H1 (cell line): ENCODE results near the gene PPP1R12B. TPM values are rescaled to one million over a fixed set of nuclear protein-coding genes. Genes with fewer than 3 reads are reported as not detected.

ENCODE experiments used
- CTCF ChIA-PET: fragments of 300-600 bp; sonication (Branson Sonifier 250); formaldehyde crosslinking; loops from one replicate; lab custom pipeline; 2021; ENCODE audit not compliant: partially characterized antibody; lab: Charles Lee
- POLR2A ChIA-PET: fragments of 300-600 bp; sonication (Branson Sonifier 250); formaldehyde crosslinking; loops from one replicate; lab custom pipeline; 2021; ENCODE audit warnings: inconsistent platforms; ENCODE audit not compliant: partially characterized antibody; lab: Charles Lee
- DNase-seq, 2 experiments: peaks; one replicate each; pipeline versions ENCODE4 v3.0.0 to v3.0.0-alpha.2; 2010 to 2022; ENCODE audit warnings: low spot score in 2 of 2, low read depth in 1 of 2, mixed read lengths in 1 of 2
- FAIRE-seq: peaks from 2 replicates; lab custom pipeline; 2011; peaks lifted over from hg19 to GRCh38; lab: Jason Lieb, UNC
- H2AFZ ChIP-seq: 2 replicates; pipeline ENCODE4 v1.8.1; 2012; ENCODE audit warnings: low read length, inconsistent platforms
- H2AK5ac ChIP-seq: 2 replicates; pipeline ENCODE4 v1.6.1; 2013; ENCODE audit warnings: low read depth, low read length
- H2BK120ac ChIP-seq: replicated peaks from 2 replicates; pipeline ENCODE3; 2013; ENCODE audit warnings: low read depth, low read length, inconsistent platforms
- H2BK12ac ChIP-seq: 2 replicates; pipeline ENCODE4 v1.6.1; 2013; ENCODE audit warnings: low read depth, low read length
- H2BK15ac ChIP-seq: 2 replicates; pipeline ENCODE4 v1.6.1; 2013; ENCODE audit warnings: low read length
- H2BK20ac ChIP-seq: 2 replicates; pipeline ENCODE4 v1.6.1; 2013; ENCODE audit warnings: low read length
- H2BK5ac ChIP-seq: 2 replicates; pipeline ENCODE4 v1.6.1; 2013; ENCODE audit warnings: low read depth, low read length
- H3K14ac ChIP-seq: 2 replicates; pipeline ENCODE4 v1.6.1; 2013; ENCODE audit warnings: inconsistent platforms; ENCODE audit not compliant: insufficient read length
- H3K18ac ChIP-seq: 2 replicates; pipeline ENCODE4 v1.6.1; 2013; ENCODE audit warnings: low read length; ENCODE audit errors: extremely low read depth
- H3K23ac ChIP-seq: 2 replicates; pipeline ENCODE4 v1.6.1; 2013; ENCODE audit warnings: inconsistent platforms; ENCODE audit not compliant: insufficient read length
- H3K23me2 ChIP-seq: 2 replicates; pipeline ENCODE4 v1.6.1; 2013; ENCODE audit warnings: low read depth, low read length
- H3K27ac ChIP-seq: 2 replicates; pipeline ENCODE4 v1.6.1; 2011; ENCODE audit warnings: low read depth, low read length, inconsistent platforms
- H3K27me3 ChIP-seq, 4 experiments: replicated peaks in 1 of 4; 1 replicate in 1 of 4; 2 replicates in 3 of 4; pipeline versions ENCODE4 v1.6.1 to v1.8.1; 2011 to 2013; ENCODE audit warnings: low read length in 3 of 4, mild to moderate bottlenecking in 3 of 4, inconsistent platforms in 2 of 4, mixed read lengths in 2 of 4, moderate library complexity in 1 of 4; ENCODE audit not compliant: control insufficient read depth in 3 of 4, insufficient read depth in 3 of 4; ENCODE audit errors: extremely low read depth in 1 of 4
- H3K36me3 ChIP-seq, 4 experiments: 2 replicates each; pipeline versions ENCODE4 v1.6.1 to v1.8.1; 2011 to 2013; ENCODE audit warnings: mild to moderate bottlenecking in 4 of 4, low read length in 3 of 4, moderate library complexity in 2 of 4, control low read depth in 1 of 4, inconsistent platforms in 1 of 4; ENCODE audit not compliant: insufficient read depth in 4 of 4, control insufficient read depth in 2 of 4
- H3K4ac ChIP-seq: replicated peaks from 2 replicates; pipeline ENCODE3; 2013; ENCODE audit warnings: low read length, low read depth, mixed read lengths, inconsistent platforms; ENCODE audit not compliant: insufficient read length
- H3K4me1 ChIP-seq, 4 experiments: replicated peaks in 1 of 4; 1 replicate in 1 of 4; 2 replicates in 3 of 4; pipeline versions ENCODE4 v1.6.1 to v1.8.1; 2011 to 2013; ENCODE audit warnings: low read length in 3 of 4, inconsistent platforms in 2 of 4, mixed read lengths in 1 of 4; ENCODE audit not compliant: insufficient read depth in 4 of 4, control insufficient read depth in 3 of 4
- H3K4me2 ChIP-seq, 2 experiments: 2 replicates each; pipeline versions ENCODE4 v1.6.1 to v1.8.1; 2011 to 2013; ENCODE audit warnings: low read depth in 2 of 2, low read length in 2 of 2, control low read depth in 1 of 2, inconsistent platforms in 1 of 2, mild to moderate bottlenecking in 1 of 2; ENCODE audit not compliant: insufficient read depth in 1 of 2
- H3K4me3 ChIP-seq, 4 experiments: fragments of 200-600, 300-600 bp in 1 of 4; sonication (generic), shearing (Covaris generic), sonication (Bioruptor Twin) in 1 of 4; 2 replicates each; pipeline versions ENCODE4 v1.5.1 to v1.8.1; 2011 to 2016; ENCODE audit warnings: low read length in 4 of 4, low read depth in 3 of 4, control low read depth in 2 of 4, inconsistent platforms in 2 of 4, mild to moderate bottlenecking in 2 of 4, mixed read lengths in 1 of 4, moderate library complexity in 1 of 4; ENCODE audit not compliant: insufficient read depth in 2 of 4; ENCODE audit errors: extremely low read depth in 1 of 4
- H3K56ac ChIP-seq: replicated peaks from 2 replicates; pipeline ENCODE3; 2013; ENCODE audit warnings: low read depth, mild to moderate bottlenecking, mixed read lengths, low read length, inconsistent platforms; ENCODE audit not compliant: insufficient read length
- H3K79me1 ChIP-seq: 2 replicates; pipeline ENCODE4 v1.6.1; 2013; ENCODE audit warnings: low read depth, low read length, control low read depth
- H3K79me2 ChIP-seq, 2 experiments: 2 replicates each; pipeline versions ENCODE4 v1.6.1 to v1.8.1; 2012 to 2013; ENCODE audit warnings: low read length in 2 of 2, mild to moderate bottlenecking in 2 of 2, inconsistent platforms in 1 of 2; ENCODE audit not compliant: insufficient read depth in 2 of 2, control insufficient read depth in 1 of 2
- H3K9ac ChIP-seq, 4 experiments: replicated peaks in 1 of 4; 1 replicate in 1 of 4; 2 replicates in 3 of 4; pipeline versions ENCODE4 v1.6.1 to v1.8.1; 2011 to 2013; ENCODE audit warnings: low read depth in 3 of 4, low read length in 3 of 4, control low read depth in 2 of 4, mild to moderate bottlenecking in 2 of 4, moderate library complexity in 2 of 4, inconsistent platforms in 1 of 4; ENCODE audit errors: extremely low read depth in 1 of 4
- H3K9me3 ChIP-seq, 2 experiments: 2 replicates each; pipeline versions ENCODE4 v1.6.1 to v1.8.1; 2012 to 2013; ENCODE audit warnings: mild to moderate bottlenecking in 2 of 2, moderate library complexity in 2 of 2, control low read depth in 1 of 2, inconsistent platforms in 1 of 2, low read depth in 1 of 2, low read length in 1 of 2, mixed read lengths in 1 of 2; ENCODE audit not compliant: insufficient read depth in 2 of 2
- H4K20me1 ChIP-seq, 2 experiments: replicated peaks in 1 of 2; 2 replicates each; pipeline versions ENCODE3 to v1.8.1; 2011 to 2013; ENCODE audit warnings: inconsistent platforms in 2 of 2, low read length in 2 of 2, mild to moderate bottlenecking in 1 of 2; ENCODE audit not compliant: insufficient read depth in 2 of 2, control insufficient read depth in 1 of 2
- H4K5ac ChIP-seq: 2 replicates; pipeline ENCODE4 v1.6.1; 2013; ENCODE audit warnings: low read length, low read depth, mixed read lengths, inconsistent platforms; ENCODE audit not compliant: insufficient read length
- H4K8ac ChIP-seq: 2 replicates; pipeline ENCODE4 v1.8.0; 2013; ENCODE audit warnings: mild to moderate bottlenecking, moderate library complexity, low read length, inconsistent platforms; ENCODE audit not compliant: insufficient read depth; ENCODE audit errors: extremely low read depth
- H4K91ac ChIP-seq: replicated peaks from 2 replicates; pipeline ENCODE3; 2013; ENCODE audit warnings: low read length, mixed read lengths, inconsistent platforms; ENCODE audit not compliant: insufficient read length
- ATF2 ChIP-seq: IDR thresholded peaks from 2 replicates; pipeline ENCODE4 v1.6.1; 2012; ENCODE audit warnings: low read length, inconsistent platforms
- BCL11A ChIP-seq, 2 experiments: IDR thresholded peaks; one replicate each; pipeline ENCODE4 v1.6.1; 2011; ENCODE audit warnings: low read depth in 2 of 2, low read length in 2 of 2, mild to moderate bottlenecking in 2 of 2
- CHD1 ChIP-seq: IDR thresholded peaks from 2 replicates; pipeline ENCODE4 v1.6.1; 2012; ENCODE audit warnings: low read depth, low read length, improper control_type of control experiment
- EGR1 ChIP-seq: IDR thresholded peaks from 2 replicates; pipeline ENCODE4 v1.6.1; 2011; ENCODE audit warnings: low read depth, low read length, borderline replicate concordance
- JUND ChIP-seq: IDR thresholded peaks from 2 replicates; pipeline ENCODE4 v1.6.1; 2011; ENCODE audit warnings: mild to moderate bottlenecking, improper control_type of control experiment, low read length
- KDM4A ChIP-seq: IDR thresholded peaks from one replicate; pipeline ENCODE4 v1.7.1; 2012; ENCODE audit warnings: low read depth, mild to moderate bottlenecking, moderate library complexity, low read length, inconsistent platforms; ENCODE audit not compliant: severe bottlenecking
- NRF1 ChIP-seq: IDR thresholded peaks from 2 replicates; pipeline ENCODE4 v1.6.1; 2011; ENCODE audit warnings: mild to moderate bottlenecking, low read depth, low read length, improper control_type of control experiment
- POLR2A ChIP-seq, 2 experiments: IDR thresholded peaks; 1 replicate in 1 of 2; 2 replicates in 1 of 2; pipeline ENCODE4 v1.6.1; 2011; ENCODE audit warnings: low read depth in 2 of 2, low read length in 2 of 2, mild to moderate bottlenecking in 2 of 2; ENCODE audit errors: control extremely low read depth in 1 of 2
- RBBP5 ChIP-seq: IDR thresholded peaks from 2 replicates; pipeline ENCODE4 v1.7.1; 2012; ENCODE audit warnings: low read depth, mild to moderate bottlenecking, inconsistent platforms, low read length, moderate library complexity, borderline replicate concordance
- SIN3A ChIP-seq, 2 experiments: IDR thresholded peaks in 1 of 2; conservative IDR thresholded peaks in 1 of 2; 2 replicates each; pipeline ENCODE4 v1.6.1; 2011 to 2012; ENCODE audit warnings: low read length in 2 of 2, improper control_type of control experiment in 1 of 2, low read depth in 1 of 2, mild to moderate bottlenecking in 1 of 2
- SIX5 ChIP-seq: IDR thresholded peaks from 2 replicates; pipeline ENCODE4 v1.6.1; 2011; ENCODE audit warnings: mild to moderate bottlenecking, low read depth, low read length
- SP2 ChIP-seq: IDR thresholded peaks from 2 replicates; pipeline ENCODE4 v1.6.1; 2012; ENCODE audit warnings: mild to moderate bottlenecking, low read length, inconsistent platforms
- TCF12 ChIP-seq: IDR thresholded peaks from 2 replicates; pipeline ENCODE4 v1.6.1; 2011; ENCODE audit warnings: low read depth, mild to moderate bottlenecking, low read length
- WGBS, 2 experiments: shearing (Covaris generic) in 1 of 2; methylation state at CpG; one replicate each; pipeline versions ENCODE4 v1.1.6 to v1.1.7; 2013 to 2015; ENCODE audit warnings: low lambda C conversion rate in 2 of 2, mixed read lengths in 2 of 2, inconsistent platforms in 1 of 2, low coverage in 1 of 2, missing lambda C conversion rate in 1 of 2; ENCODE audit not compliant: insufficient replicate concordance in 2 of 2, insufficient coverage in 1 of 2, insufficient read length in 1 of 2; ENCODE audit errors: extremely low coverage in 1 of 2, missing lambda C conversion rate in 1 of 2; 5-methylcytosine and 5-hydroxymethylcytosine counted together
- polyA plus RNA-seq, 7 experiments: library from polyadenylated mRNA; depleted of rRNA in 3 of 7; stranded (reverse) in 5 of 7; unstranded in 2 of 7; fragments of >200 nt in 5 of 7; fragments of 200-250 nt in 2 of 7; gene quantifications; 1 replicate in 5 of 7; 2 replicates in 1 of 7; 4 replicates in 1 of 7; pipeline versions ENCODE4 v1.2.1 to v1.2.3, GENCODE V29; 2011 to 2013; ENCODE audit warnings: missing spikeins in 2 of 7, mixed read lengths in 2 of 7
- total RNA-seq: library from RNA; stranded (reverse); fragmentation: NEBNext Ultra II Directional; extraction: Animal tissue kit (Norgen Biotek cat#: 25700); gene quantifications from 2 replicates; pipeline ENCODE4 v1.2.1, GENCODE V29; 2021

Gene PPP1R12B
- total and polyA plus RNA-seq, 2 of the 8 experiments (the other 6 are each of a cell fraction or from before 2014, with no cell fraction given): 7.9 to 18.7 TPM

DNA sequence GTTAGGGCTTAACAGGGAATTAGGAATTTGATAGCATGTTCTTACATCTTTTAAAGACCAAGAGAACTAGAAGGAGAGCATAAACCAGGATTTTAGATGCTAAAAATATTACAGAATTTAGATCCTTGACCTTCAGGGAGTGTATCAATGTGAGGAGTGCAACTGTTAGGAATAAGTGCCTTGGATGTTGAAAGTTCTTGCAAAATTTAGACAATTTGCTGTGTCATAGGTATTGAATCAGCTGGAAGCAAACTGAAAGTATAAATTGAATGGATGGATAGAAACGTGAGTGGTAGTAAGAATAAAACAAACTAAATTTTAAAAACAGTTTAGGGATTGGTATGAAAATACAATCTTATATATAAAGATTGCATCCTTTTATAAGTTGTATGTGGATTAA, 27.7 kb downstream of the PPP1R12B start:
- POLR2A ChIA-PET: interaction anchor here (0.6 to 1.2 kb wide), 2 partner anchors 9 to 13 kb away, joined by 3 read pairs; no protein-coding TSS in a partner anchor
- H3K14ac ChIP-seq: no peak overlapping the region

More for the DNA sequence above, 27.7 kb downstream of the PPP1R12B start:
- no peak for TF ChIP-seq KDM4A
- TF ChIP-seq TCF12: no peak
- no peak for TF ChIP-seq SIN3A (conservative IDR thresholded peaks at IDR 0.05 in 1 of 2, IDR thresholded peaks at IDR 0.05 in 1 of 2; ENCODE audit: low read depth in 1 of 2, low read length in 2 of 2)
- no peak for TF ChIP-seq POLR2A (IDR thresholded peaks at IDR 0.05; ENCODE audit: control extremely low read depth in 1 of 2, low read depth in 2 of 2, low read length in 2 of 2)
- no peak for TF ChIP-seq ATF2
- no peak for TF ChIP-seq RBBP5
- no peak for TF ChIP-seq NRF1
- no peak for TF ChIP-seq CHD1
- no peak for TF ChIP-seq JUND
- TF ChIP-seq SP2: no peak
- TF ChIP-seq BCL11A (IDR thresholded peaks at IDR 0.05; ENCODE audit: low read depth in 2 of 2, low read length in 2 of 2): no peak
- TF ChIP-seq EGR1: no peak
- no peak for TF ChIP-seq SIX5
- no peak overlapping the region for H2BK5ac ChIP-seq
- H3K9ac ChIP-seq: no peak overlapping the region
- H3K4ac ChIP-seq: no peak overlapping the region
- H4K8ac ChIP-seq: no peak overlapping the region
- no peak overlapping the region for H2BK20ac ChIP-seq
- FAIRE-seq: no peak
- WGBS, 2 experiments: 93% methylated on average over 1 of the region's 1 CpG; no CpG with 5 or more reads in 1 of the 2 experiments
- no peak overlapping the region for H2BK120ac ChIP-seq
- no peak overlapping the region for H3K56ac ChIP-seq
- H3K27me3 ChIP-seq: no peaks in the 10 kb centered on the region
- H2AK5ac ChIP-seq: no peak overlapping the region
- H3K36me3 ChIP-seq: no peaks in the 10 kb centered on the region
- no peak overlapping the region for H4K5ac ChIP-seq
- CTCF ChIA-PET: interaction anchor here (0.9 kb wide), 1 partner anchor 220 kb away, joined by 3 read pairs; no protein-coding TSS in a partner anchor
- no peak overlapping the region for H3K23ac ChIP-seq
- H3K27ac ChIP-seq: no peak overlapping the region
- H2AFZ ChIP-seq: no peak overlapping the region
- no peak overlapping the region for H4K91ac ChIP-seq
- H3K4me1 ChIP-seq: peaks cover under 1 to 15% (median 4%) of the 10 kb centered on the region in 4 experiments; a peak in 5 of 7 replicates
- H2BK12ac ChIP-seq: no peak overlapping the region
- peaks cover 0 to 6% of the 10 kb centered on the region in 2 experiments; a peak in 1 of 4 replicates for H3K79me2 ChIP-seq
- H4K20me1 ChIP-seq: no peaks in the 10 kb centered on the region
- no peak overlapping the region for H3K4me3 ChIP-seq
- DNase-seq: no peak
- H3K18ac ChIP-seq: no peak overlapping the region
- H3K23me2 ChIP-seq: no peaks in the 10 kb centered on the region; the same call in 1 of the 2 replicates
- H2BK15ac ChIP-seq: no peak overlapping the region
- H3K9me3 ChIP-seq: no peaks in the 10 kb centered on the region; a peak in 1 of 4 replicates
- no peak overlapping the region for H3K4me2 ChIP-seq
- no peaks in the 10 kb centered on the region for H3K79me1 ChIP-seq
